ENCODE results near the gene COL13A1. TPM values are rescaled to one million over a fixed set of nuclear protein-coding genes. Genes with fewer than 3 reads are reported as not detected.

The COL13A1 gene
- total and polyA plus RNA-seq, 4 donors = 3.5 to 32.8 (median 11.5) TPM

GRCh38 chr10:69972981-69973397, 171.3 kb downstream of the COL13A1 start:
- no peak for ATAC-seq (ENCODE audit: low FRiP score)
- no peaks in the 10 kb centered on the region for H3K4me1 ChIP-seq (ENCODE audit: control insufficient read depth in 1 of 2, insufficient read depth in 2 of 2, low read length in 2 of 2)
- no peak overlapping the region for H3K4me3 ChIP-seq (ENCODE audit: low read length in 2 of 2)
- peaks cover 4% of the 10 kb centered on the region for H3K9me3 ChIP-seq (ENCODE audit: control insufficient read depth, low read length)
- WGBS, 2 donors = 75 to 84% methylated on average over 3 of the region's 3 CpGs
- no peaks in the 10 kb centered on the region for H3K36me3 ChIP-seq (ENCODE audit: control insufficient read depth in 1 of 2, insufficient read depth in 2 of 2, low read length in 1 of 2)
- no peak overlapping the region for H3K27ac ChIP-seq (ENCODE audit: low read depth in 1 of 2, low read length in 2 of 2)
- intact Hi-C loops (cut with DNase I) = no loop called here
- no peak for DNase-seq
- no peaks in the 10 kb centered on the region for H3K27me3 ChIP-seq (ENCODE audit: control insufficient read depth in 1 of 2, insufficient read depth in 2 of 2, low read length in 1 of 2)

- Histone ChIP-seq H3K4me1 (ENCODE audit: control insufficient read depth in 1 of 2, insufficient read depth in 2 of 2, low read length in 2 of 2) (no peaks in the 10 kb centered on the region), H3K36me3 (ENCODE audit: control insufficient read depth in 1 of 2, insufficient read depth in 2 of 2, low read length in 1 of 2) (no peaks in the 10 kb centered on the region), H3K4me3 (ENCODE audit: low read length in 2 of 2) (no peak overlapping the region), H3K27me3 (ENCODE audit: control insufficient read depth in 1 of 2, insufficient read depth in 2 of 2, low read length in 1 of 2) (no peaks in the 10 kb centered on the region), H3K9me3 (ENCODE audit: control insufficient read depth, low read length) (peaks cover 4% of the 10 kb centered on the region), H3K27ac (ENCODE audit: low read depth in 1 of 2, low read length in 2 of 2) (no peak overlapping the region)
- no peak for ATAC-seq (ENCODE audit: low FRiP score)
- DNase-seq = no peak
- intact Hi-C loops (cut with DNase I) = no loop called here
Observed at GRCh38 chr10:69973678-69974077, 172.0 kb downstream of the COL13A1 start.

GRCh38 chr10:69974551-69975155, 172.9 kb downstream of the COL13A1 start:
- intact Hi-C loops (cut with DNase I) = no loop called here
- H3K4me3 ChIP-seq (ENCODE audit: low read length in 2 of 2) = no peak overlapping the region
- H3K4me1 ChIP-seq (ENCODE audit: control insufficient read depth in 1 of 2, insufficient read depth in 2 of 2, low read length in 2 of 2) = no peaks in the 10 kb centered on the region
- 23% methylated on average over 2 of the region's 2 CpGs for WGBS, 2 donors
- no peak overlapping the region for H3K27ac ChIP-seq (ENCODE audit: low read depth in 1 of 2, low read length in 2 of 2)
- no peaks in the 10 kb centered on the region for H3K27me3 ChIP-seq (ENCODE audit: control insufficient read depth in 1 of 2, insufficient read depth in 2 of 2, low read length in 1 of 2)
- H3K36me3 ChIP-seq (ENCODE audit: control insufficient read depth in 1 of 2, insufficient read depth in 2 of 2, low read length in 1 of 2) = no peaks in the 10 kb centered on the region
- peaks cover 8% of the 10 kb centered on the region for H3K9me3 ChIP-seq (ENCODE audit: control insufficient read depth, low read length)
- ATAC-seq (ENCODE audit: low FRiP score) = no peak
- no peak for DNase-seq

GRCh38 chr10:69976795-69977546, 175.3 kb downstream of the COL13A1 start:
- DNase-seq = no peak
- H3K4me3 ChIP-seq (ENCODE audit: low read length in 2 of 2) = no peak overlapping the region
- ATAC-seq (ENCODE audit: low FRiP score) = no peak
- H3K4me1 ChIP-seq (ENCODE audit: control insufficient read depth in 1 of 2, insufficient read depth in 2 of 2, low read length in 2 of 2) = no peaks in the 10 kb centered on the region
- H3K27me3 ChIP-seq (ENCODE audit: control insufficient read depth in 1 of 2, insufficient read depth in 2 of 2, low read length in 1 of 2) = no peaks in the 10 kb centered on the region
- 54 to 55% methylated on average over 3 of the region's 3 CpGs for WGBS, 2 donors
- intact Hi-C loops (cut with DNase I) = no loop called here
- H3K9me3 ChIP-seq (ENCODE audit: control insufficient read depth, low read length) = peaks cover 17% of the 10 kb centered on the region
- no peak overlapping the region for H3K27ac ChIP-seq (ENCODE audit: low read depth in 1 of 2, low read length in 2 of 2)
- H3K36me3 ChIP-seq (ENCODE audit: control insufficient read depth in 1 of 2, insufficient read depth in 2 of 2, low read length in 1 of 2) = no peaks in the 10 kb centered on the region

GRCh38 chr10:69979174-69979573, 177.5 kb downstream of the COL13A1 start:
- intact Hi-C loops (cut with DNase I) = no loop called here
- Histone ChIP-seq H3K36me3 (ENCODE audit: control insufficient read depth in 1 of 2, insufficient read depth in 2 of 2, low read length in 1 of 2) (no peaks in the 10 kb centered on the region), H3K27ac (ENCODE audit: low read depth in 1 of 2, low read length in 2 of 2) (no peak overlapping the region), H3K4me3 (ENCODE audit: low read length in 2 of 2) (no peak overlapping the region), H3K4me1 (ENCODE audit: control insufficient read depth in 1 of 2, insufficient read depth in 2 of 2, low read length in 2 of 2) (no peaks in the 10 kb centered on the region), H3K9me3 (ENCODE audit: control insufficient read depth, low read length) (peaks cover 17% of the 10 kb centered on the region), H3K27me3 (ENCODE audit: control insufficient read depth in 1 of 2, insufficient read depth in 2 of 2, low read length in 1 of 2) (no peaks in the 10 kb centered on the region)
- no peak for ATAC-seq (ENCODE audit: low FRiP score)
- no peak for DNase-seq

DNA sequence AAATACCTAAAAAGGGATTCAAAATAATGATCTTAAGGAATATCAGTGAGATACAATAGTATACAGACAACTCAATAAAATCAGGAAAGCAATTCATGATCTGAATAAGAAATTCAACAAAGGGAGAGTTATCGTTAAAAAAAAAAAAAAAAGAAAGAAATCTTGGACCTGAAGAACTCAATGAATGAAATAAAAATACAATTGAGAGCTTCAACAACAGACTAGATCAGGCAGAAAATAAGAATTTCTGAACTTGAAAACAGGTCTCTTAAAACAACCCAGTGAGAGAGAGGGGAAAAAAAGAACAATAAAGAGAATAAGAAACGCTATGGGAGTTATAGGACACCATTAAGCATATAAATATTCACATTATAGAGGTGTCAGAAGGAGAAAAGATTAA, 179.0 kb downstream of the COL13A1 start:
- ATAC-seq (ENCODE audit: low FRiP score) (no peak), DNase-seq (no peak)
- Histone ChIP-seq H3K36me3 (ENCODE audit: control insufficient read depth in 1 of 2, insufficient read depth in 2 of 2, low read length in 1 of 2) (no peaks in the 10 kb centered on the region), H3K27ac (ENCODE audit: low read depth in 1 of 2, low read length in 2 of 2) (no peak overlapping the region), H3K27me3 (ENCODE audit: control insufficient read depth in 1 of 2, insufficient read depth in 2 of 2, low read length in 1 of 2) (no peaks in the 10 kb centered on the region), H3K4me3 (ENCODE audit: low read length in 2 of 2) (no peak overlapping the region), H3K4me1 (ENCODE audit: control insufficient read depth in 1 of 2, insufficient read depth in 2 of 2, low read length in 2 of 2) (no peaks in the 10 kb centered on the region), H3K9me3 (ENCODE audit: control insufficient read depth, low read length) (peaks cover 17% of the 10 kb centered on the region)
- intact Hi-C loops (cut with DNase I) = no loop called here
- 85 to 94% methylated on average over 2 of the region's 2 CpGs for WGBS, 2 donors

GRCh38 chr10:69988094-69988493, 186.4 kb downstream of the COL13A1 start:
- no peaks in the 10 kb centered on the region for H3K36me3 ChIP-seq (ENCODE audit: control insufficient read depth in 1 of 2, insufficient read depth in 2 of 2, low read length in 1 of 2)
- no peak overlapping the region for H3K4me3 ChIP-seq (ENCODE audit: low read length in 2 of 2)
- DNase-seq = no peak
- intact Hi-C loops (cut with DNase I) = no loop called here
- no peaks in the 10 kb centered on the region for H3K9me3 ChIP-seq (ENCODE audit: control insufficient read depth, low read length)
- no peak overlapping the region for H3K27ac ChIP-seq (ENCODE audit: low read depth in 1 of 2, low read length in 2 of 2)
- WGBS, 2 donors = 38 to 44% methylated on average over 2 of the region's 2 CpGs
- ATAC-seq (ENCODE audit: low FRiP score) = no peak
- H3K4me1 ChIP-seq (ENCODE audit: control insufficient read depth in 1 of 2, insufficient read depth in 2 of 2, low read length in 2 of 2) = no peaks in the 10 kb centered on the region
- H3K27me3 ChIP-seq (ENCODE audit: control insufficient read depth in 1 of 2, insufficient read depth in 2 of 2, low read length in 1 of 2) = no peaks in the 10 kb centered on the region

- intact Hi-C loops (cut with DNase I) = no loop called here
- H3K27ac ChIP-seq (ENCODE audit: low read depth in 1 of 2, low read length in 2 of 2) = no peak overlapping the region
- DNase-seq (no peak), ATAC-seq (ENCODE audit: low FRiP score) (no peak)
- no peaks in the 10 kb centered on the region for H3K9me3 ChIP-seq (ENCODE audit: control insufficient read depth, low read length)
- no peaks in the 10 kb centered on the region for H3K4me1 ChIP-seq (ENCODE audit: control insufficient read depth in 1 of 2, insufficient read depth in 2 of 2, low read length in 2 of 2)
- H3K4me3 ChIP-seq (ENCODE audit: low read length in 2 of 2) = no peak overlapping the region
- 80 to 84% methylated on average over 2 of the region's 2 CpGs for WGBS, 2 donors
- no peaks in the 10 kb centered on the region for H3K36me3 ChIP-seq (ENCODE audit: control insufficient read depth in 1 of 2, insufficient read depth in 2 of 2, low read length in 1 of 2)
- H3K27me3 ChIP-seq (ENCODE audit: control insufficient read depth in 1 of 2, insufficient read depth in 2 of 2, low read length in 1 of 2) = no peaks in the 10 kb centered on the region
Observed at GRCh38 chr10:69991151-69991550, 189.4 kb downstream of the COL13A1 start.

GRCh38 chr10:69994262-69994661, 192.6 kb downstream of the COL13A1 start:
- Histone ChIP-seq H3K27me3 (ENCODE audit: control insufficient read depth in 1 of 2, insufficient read depth in 2 of 2, low read length in 1 of 2) (no peaks in the 10 kb centered on the region), H3K36me3 (ENCODE audit: control insufficient read depth in 1 of 2, insufficient read depth in 2 of 2, low read length in 1 of 2) (no peaks in the 10 kb centered on the region), H3K27ac (ENCODE audit: low read depth in 1 of 2, low read length in 2 of 2) (no peak overlapping the region), H3K9me3 (ENCODE audit: control insufficient read depth, low read length) (no peaks in the 10 kb centered on the region), H3K4me1 (ENCODE audit: control insufficient read depth in 1 of 2, insufficient read depth in 2 of 2, low read length in 2 of 2) (no peaks in the 10 kb centered on the region), H3K4me3 (ENCODE audit: low read length in 2 of 2) (no peak overlapping the region)
- peak in 1 of 2 donors; percentile 65 for DNase-seq
- intact Hi-C loops (cut with DNase I) = no loop called here
- WGBS, 2 donors = 54 to 60% methylated on average over 2 of the region's 2 CpGs
- ATAC-seq (ENCODE audit: low FRiP score) = peak; percentile 60
